HG03575 (cell line): Measurements from ENCODE around the gene RASSF6.
"Not testable (repeated sequence)": the region's sequence is repeated elsewhere in the genome, so short reads cannot be mapped to it uniquely, and the experiment has no call there.

ENCODE experiments used
- ATAC-seq: cut with Tn5 transposase; IDR thresholded peaks from one replicate; pipeline ENCODE4 v1.9.1; 2021; ENCODE audit not compliant: unreplicated experiment, insufficient number of reproducible peaks, low FRiP score; ENCODE audit errors: extremely low read depth

The RASSF6 gene

GRCh38 chr4:73588613-73589012, 31.6 kb downstream of the RASSF6 start:
- no peak for ATAC-seq

- no peak for ATAC-seq
Measured at GRCh38 chr4:73586666-73587065, 33.6 kb downstream of the RASSF6 start.

- no peak for ATAC-seq
Measured at GRCh38 chr4:73586040-73586439, 34.2 kb downstream of the RASSF6 start.

GRCh38 chr4:73585345-73585744, 34.9 kb downstream of the RASSF6 start:
- ATAC-seq, result no peak

- ATAC-seq, result no peak
Measured at GRCh38 chr4:73583666-73584065, 36.6 kb downstream of the RASSF6 start.

GRCh38 chr4:73577371-73577770, 42.9 kb downstream of the RASSF6 start:
- ATAC-seq, result no peak

GRCh38 chr4:73576381-73576780, 43.9 kb downstream of the RASSF6 start:
- no peak for ATAC-seq

- no peak for ATAC-seq
Measured at GRCh38 chr4:73575660-73576059, 44.6 kb downstream of the RASSF6 start.

- ATAC-seq, result no peak
Measured at GRCh38 chr4:73573794-73574528, 46.3 kb downstream of the RASSF6 start.

- not testable (repeated sequence) for ATAC-seq
Measured at GRCh38 chr4:73550865-73551264, 69.4 kb downstream of the RASSF6 start.

GRCh38 chr4:73544620-73545019, 75.6 kb downstream of the RASSF6 start:
- no peak for ATAC-seq

GRCh38 chr4:73541251-73541650, 79.0 kb downstream of the RASSF6 start:
- ATAC-seq, result no peak

- no peak for ATAC-seq
Measured at GRCh38 chr4:73540826-73541225, 79.4 kb downstream of the RASSF6 start.

GRCh38 chr4:73539386-73539785, 80.8 kb downstream of the RASSF6 start:
- ATAC-seq, result no peak

- ATAC-seq, result no peak
Measured at GRCh38 chr4:73538162-73538561, 82.1 kb downstream of the RASSF6 start.

GRCh38 chr4:73533515-73534422, 86.5 kb downstream of the RASSF6 start:
- ATAC-seq, result no peak

GRCh38 chr4:73528171-73528570, 92.1 kb downstream of the RASSF6 start:
- ATAC-seq, result no peak

GRCh38 chr4:73527196-73527595, 93.0 kb downstream of the RASSF6 start:
- no peak for ATAC-seq

GRCh38 chr4:73525611-73526010, 94.6 kb downstream of the RASSF6 start:
- ATAC-seq, result no peak

- no peak for ATAC-seq
Measured at GRCh38 chr4:73523126-73523525, 97.1 kb downstream of the RASSF6 start.
